ENCODE measurements around the gene LBHD1.
A peak's percentile ranks its signal among the peaks of the same experiment; 100 is the strongest.

Gene LBHD1

GRCh38 chr11:62709247-62710000 is 37.4 kb upstream of the LBHD1 start:
- DNase-seq (ENCODE audit: low read depth in 1 of 2, low spot score in 1 of 2) = peak; percentile 92 to 98
- Histone ChIP-seq H3K4me3 (replicated peaks; ENCODE audit: insufficient read depth, low read length) (peak overlapping the region; percentile 49), H3K27me3 (ENCODE audit: insufficient read depth, poor library complexity, severe bottlenecking) (no peaks in the 10 kb centered on the region), H3K27ac (replicated peaks) (peak overlapping the region; percentile 88)
- TF ChIP-seq SPI1 (IDR thresholded peaks at IDR 0.05; ENCODE audit: borderline replicate concordance, low read depth) (peak; percentile 26; the same call in 1 of the 2 replicates), REST (IDR thresholded peaks at IDR 0.05; ENCODE audit: insufficient replicate concordance, low read depth) (peak; percentile 69), GABPA (IDR thresholded peaks at IDR 0.05; ENCODE audit: low read depth) (peak; percentile 69; the same call in 1 of the 2 replicates), CTCF (IDR thresholded peaks at IDR 0.05; ENCODE audit: insufficient read depth, low read length) (no peak), POLR2AphosphoS5 (IDR thresholded peaks at IDR 0.05; ENCODE audit: low read depth) (peak; percentile 90)

- TF ChIP-seq GABPA (IDR thresholded peaks at IDR 0.05; ENCODE audit: low read depth) (no peak), CTCF (IDR thresholded peaks at IDR 0.05; ENCODE audit: insufficient read depth, low read length) (no peak), SPI1 (IDR thresholded peaks at IDR 0.05; ENCODE audit: borderline replicate concordance, low read depth) (no peak), REST (IDR thresholded peaks at IDR 0.05; ENCODE audit: insufficient replicate concordance, low read depth) (no peak), POLR2AphosphoS5 (IDR thresholded peaks at IDR 0.05; ENCODE audit: low read depth) (no peak)
- peak overlapping the region; percentile 88 for H3K27ac ChIP-seq (replicated peaks)
- no peaks in the 10 kb centered on the region for H3K27me3 ChIP-seq (ENCODE audit: insufficient read depth, poor library complexity, severe bottlenecking)
- DNase-seq (ENCODE audit: low read depth in 1 of 2, low spot score in 1 of 2) = no peak
- H3K4me3 ChIP-seq (replicated peaks; ENCODE audit: insufficient read depth, low read length) = peak overlapping the region; percentile 49
Observed at GRCh38 chr11:62708793-62709192, 36.7 kb upstream of the LBHD1 start.

GRCh38 chr11:62708392-62708791 is 36.3 kb upstream of the LBHD1 start:
- Histone ChIP-seq H3K4me3 (replicated peaks; ENCODE audit: insufficient read depth, low read length) (no peak overlapping the region), H3K27ac (replicated peaks) (no peak overlapping the region), H3K27me3 (ENCODE audit: insufficient read depth, poor library complexity, severe bottlenecking) (no peaks in the 10 kb centered on the region)
- no peak for TF ChIP-seq CTCF (IDR thresholded peaks at IDR 0.05; ENCODE audit: insufficient read depth, low read length)
- no peak for TF ChIP-seq POLR2AphosphoS5 (IDR thresholded peaks at IDR 0.05; ENCODE audit: low read depth)
- TF ChIP-seq SPI1 (IDR thresholded peaks at IDR 0.05; ENCODE audit: borderline replicate concordance, low read depth) = no peak
- TF ChIP-seq REST (IDR thresholded peaks at IDR 0.05; ENCODE audit: insufficient replicate concordance, low read depth) = no peak
- no peak for TF ChIP-seq GABPA (IDR thresholded peaks at IDR 0.05; ENCODE audit: low read depth)
- no peak for DNase-seq (ENCODE audit: low read depth in 1 of 2, low spot score in 1 of 2)
